Loucy (cell line): ENCODE results near the gene PHACTR2.

Source experiments
- H2AFZ ChIP-seq: fragments of 200-600 bp; sonication (generic); 2 replicates; pipeline ENCODE4 v1.6.0; 2016; ENCODE audit warnings: antibody characterized with exemption, mild to moderate bottlenecking, low read length, moderate library complexity
- H3F3A ChIP-seq: fragments of 200-600 bp; 2 replicates; pipeline ENCODE4 v1.6.0; 2016; ENCODE audit warnings: antibody characterized with exemption, low read depth, mild to moderate bottlenecking
- H3K27me3 ChIP-seq: fragments of 200-600 bp; sonication (generic); 2 replicates; pipeline ENCODE4 v1.6.1; 2014; ENCODE audit warnings: low read length, mild to moderate bottlenecking; ENCODE audit not compliant: insufficient read depth, poor library complexity, severe bottlenecking
- H3K36me3 ChIP-seq: fragments of 200-600 bp; sonication (generic); 2 replicates; pipeline ENCODE4 v1.6.1; 2016; ENCODE audit warnings: low read length; ENCODE audit not compliant: insufficient read depth
- H3K4me1 ChIP-seq: fragments of 200-600 bp; sonication (generic); 2 replicates; pipeline ENCODE4 v1.5.1; 2014; ENCODE audit warnings: low read length, mild to moderate bottlenecking; ENCODE audit not compliant: insufficient read depth, poor library complexity, severe bottlenecking
- H3K4me2 ChIP-seq: fragments of 200-600 bp; sonication (generic); 2 replicates; pipeline ENCODE4 v1.6.0; 2014; ENCODE audit warnings: antibody characterized with exemption, low read length, low read depth, mild to moderate bottlenecking; ENCODE audit not compliant: poor library complexity, severe bottlenecking
- H3K4me3 ChIP-seq: fragments of 200-600 bp; sonication (generic); 2 replicates; pipeline ENCODE4 v1.5.1; 2014; ENCODE audit warnings: low read length, mild to moderate bottlenecking, mixed read lengths; ENCODE audit not compliant: poor library complexity, severe bottlenecking
- H3K79me2 ChIP-seq: fragments of 200-600 bp; sonication (generic); 2 replicates; pipeline ENCODE4 v1.6.1; 2014; ENCODE audit warnings: low read length; ENCODE audit not compliant: insufficient read depth
- H3K9ac ChIP-seq: fragments of 200-600 bp; sonication (generic); 2 replicates; pipeline ENCODE4 v1.6.0; 2014; ENCODE audit warnings: mild to moderate bottlenecking, low read depth, low read length, moderate library complexity; ENCODE audit not compliant: poor library complexity, severe bottlenecking
- H3K9me2 ChIP-seq: fragments of 200-600 bp; sonication (generic); replicated peaks from 2 replicates; pipeline ENCODE4 v1.6.1; 2016; ENCODE audit warnings: low read depth, low read length, mixed read lengths
- H3K9me3 ChIP-seq: fragments of 200-600 bp; sonication (generic); 2 replicates; pipeline ENCODE4 v1.6.1; 2014; ENCODE audit warnings: mild to moderate bottlenecking, antibody characterized with exemption, low read length, low read depth; ENCODE audit not compliant: insufficient read depth
- H4K20me1 ChIP-seq: fragments of 200-600 bp; sonication (generic); 2 replicates; pipeline ENCODE4 v1.6.0; 2014; ENCODE audit warnings: antibody characterized with exemption, low read length, mild to moderate bottlenecking; ENCODE audit not compliant: insufficient read depth, poor library complexity, severe bottlenecking
- EZH2phosphoT487 ChIP-seq: fragments of 200-600 bp; IDR thresholded peaks from 2 replicates; pipeline ENCODE4 v1.6.1; 2018; ENCODE audit warnings: antibody characterized with exemption, mild to moderate bottlenecking, moderate library complexity, borderline replicate concordance
- TF ChIP-seq, protein P1 (sequence below): fragments of 200-600 bp; sonication (generic); conservative IDR thresholded peaks from 2 replicates; pipeline ENCODE4 v1.5.1; 2014; ENCODE audit warnings: mild to moderate bottlenecking, antibody characterized with exemption, low read length

The PHACTR2 gene

GRCh38 chr6:143746202-143747119 lies 68.7 kb downstream of the PHACTR2 start:
- Histone ChIP-seq H3K9me2 (no peaks in the 10 kb centered on the region), H3K4me3 (no peak overlapping the region), H2AFZ (no peak overlapping the region), H4K20me1 (no peaks in the 10 kb centered on the region), H3K36me3 (no peaks in the 10 kb centered on the region), H3K4me2 (no peak overlapping the region), H3K79me2 (no peaks in the 10 kb centered on the region), H3K4me1 (peaks cover 4% of the 10 kb centered on the region), H3F3A (no peaks in the 10 kb centered on the region), H3K9me3 (no peaks in the 10 kb centered on the region), H3K9ac (no peak overlapping the region), H3K27me3 (no peaks in the 10 kb centered on the region)
- TF ChIP-seq EZH2phosphoT487: no peak
- TF ChIP-seq, protein P1, sequence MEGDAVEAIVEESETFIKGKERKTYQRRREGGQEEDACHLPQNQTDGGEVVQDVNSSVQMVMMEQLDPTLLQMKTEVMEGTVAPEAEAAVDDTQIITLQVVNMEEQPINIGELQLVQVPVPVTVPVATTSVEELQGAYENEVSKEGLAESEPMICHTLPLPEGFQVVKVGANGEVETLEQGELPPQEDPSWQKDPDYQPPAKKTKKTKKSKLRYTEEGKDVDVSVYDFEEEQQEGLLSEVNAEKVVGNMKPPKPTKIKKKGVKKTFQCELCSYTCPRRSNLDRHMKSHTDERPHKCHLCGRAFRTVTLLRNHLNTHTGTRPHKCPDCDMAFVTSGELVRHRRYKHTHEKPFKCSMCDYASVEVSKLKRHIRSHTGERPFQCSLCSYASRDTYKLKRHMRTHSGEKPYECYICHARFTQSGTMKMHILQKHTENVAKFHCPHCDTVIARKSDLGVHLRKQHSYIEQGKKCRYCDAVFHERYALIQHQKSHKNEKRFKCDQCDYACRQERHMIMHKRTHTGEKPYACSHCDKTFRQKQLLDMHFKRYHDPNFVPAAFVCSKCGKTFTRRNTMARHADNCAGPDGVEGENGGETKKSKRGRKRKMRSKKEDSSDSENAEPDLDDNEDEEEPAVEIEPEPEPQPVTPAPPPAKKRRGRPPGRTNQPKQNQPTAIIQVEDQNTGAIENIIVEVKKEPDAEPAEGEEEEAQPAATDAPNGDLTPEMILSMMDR: no peak

- Histone ChIP-seq H3F3A (no peaks in the 10 kb centered on the region), H3K9me3 (no peaks in the 10 kb centered on the region), H3K9ac (no peak overlapping the region), H3K4me1 (peaks cover 4% of the 10 kb centered on the region), H4K20me1 (no peaks in the 10 kb centered on the region), H3K4me2 (no peak overlapping the region), H3K4me3 (no peak overlapping the region), H3K36me3 (no peaks in the 10 kb centered on the region), H3K79me2 (no peaks in the 10 kb centered on the region), H3K9me2 (no peaks in the 10 kb centered on the region), H2AFZ (no peak overlapping the region), H3K27me3 (no peaks in the 10 kb centered on the region)
- TF ChIP-seq, protein P1: no peak
These were observed 69.6 kb downstream of the PHACTR2 start for GRCh38 chr6:143747347-143747842.

- H3K4me3 ChIP-seq: no peak overlapping the region
- H3K79me2 ChIP-seq: no peaks in the 10 kb centered on the region
- no peaks in the 10 kb centered on the region for H3K36me3 ChIP-seq
- H3K4me1 ChIP-seq: peaks cover 4% of the 10 kb centered on the region
- TF ChIP-seq EZH2phosphoT487: no peak
- TF ChIP-seq, protein P1: no peak
- no peaks in the 10 kb centered on the region for H3K9me3 ChIP-seq
- no peak overlapping the region for H3K9ac ChIP-seq
- H4K20me1 ChIP-seq: no peaks in the 10 kb centered on the region
- no peak overlapping the region for H3K4me2 ChIP-seq
- H3F3A ChIP-seq: no peaks in the 10 kb centered on the region
- no peak overlapping the region for H2AFZ ChIP-seq
- H3K27me3 ChIP-seq: no peaks in the 10 kb centered on the region
- H3K9me2 ChIP-seq: no peaks in the 10 kb centered on the region
These were observed 72.1 kb downstream of the PHACTR2 start for GRCh38 chr6:143749891-143750290.
